Hippocampal formation (tissue), 2 donors: ENCODE data around the gene TNNT3.
"Not testable (repeated sequence)": the region's sequence is repeated elsewhere in the genome, so short reads cannot be mapped to it uniquely, and the experiment has no call there.

ENCODE experiments used
- DNase-seq, 2 donors: peaks; one replicate each; lab custom pipeline; 2025; lab: John Stamatoyannopoulos, UW

TNNT3 gene

GRCh38 chr11:1935156-1936071 lies 15.9 kb downstream of the TNNT3 start:
- no peak for DNase-seq

DNA sequence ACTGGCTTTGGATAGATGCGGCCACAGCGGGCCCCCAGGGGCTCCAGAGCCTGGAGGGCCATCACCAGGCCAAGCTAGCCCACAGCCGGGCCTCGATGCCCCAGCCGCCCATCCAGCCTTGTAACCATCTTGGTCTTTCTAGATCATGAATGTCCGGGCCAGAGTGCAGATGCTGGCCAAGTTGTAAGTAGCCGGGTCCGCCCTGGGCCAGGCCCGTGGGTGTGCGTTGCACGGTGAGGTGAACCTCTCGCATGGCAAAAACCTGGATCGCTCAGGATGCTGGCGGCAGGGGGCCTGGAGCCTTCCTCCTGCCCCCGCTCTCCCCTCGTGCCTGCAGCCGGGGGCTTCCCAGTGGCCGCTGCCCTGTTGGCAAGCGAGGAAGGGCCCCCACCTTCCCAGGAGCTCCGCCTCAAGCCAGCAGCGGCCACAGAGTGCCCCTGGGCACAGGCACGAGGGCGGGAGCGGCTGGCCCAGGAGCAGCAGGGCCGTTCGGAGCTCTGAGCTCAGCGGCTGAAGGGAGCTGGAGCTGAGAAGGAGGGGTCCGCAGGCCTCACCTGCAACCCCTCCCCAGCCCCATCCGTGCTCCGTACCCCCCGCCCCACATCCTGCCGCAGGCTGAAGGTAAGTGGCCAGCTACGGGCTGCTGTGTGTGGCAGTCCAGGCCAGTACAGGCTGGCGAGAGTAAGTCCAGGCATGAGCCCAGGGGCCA lies 16.7 kb downstream of the TNNT3 start:
- no peak for DNase-seq

DNA sequence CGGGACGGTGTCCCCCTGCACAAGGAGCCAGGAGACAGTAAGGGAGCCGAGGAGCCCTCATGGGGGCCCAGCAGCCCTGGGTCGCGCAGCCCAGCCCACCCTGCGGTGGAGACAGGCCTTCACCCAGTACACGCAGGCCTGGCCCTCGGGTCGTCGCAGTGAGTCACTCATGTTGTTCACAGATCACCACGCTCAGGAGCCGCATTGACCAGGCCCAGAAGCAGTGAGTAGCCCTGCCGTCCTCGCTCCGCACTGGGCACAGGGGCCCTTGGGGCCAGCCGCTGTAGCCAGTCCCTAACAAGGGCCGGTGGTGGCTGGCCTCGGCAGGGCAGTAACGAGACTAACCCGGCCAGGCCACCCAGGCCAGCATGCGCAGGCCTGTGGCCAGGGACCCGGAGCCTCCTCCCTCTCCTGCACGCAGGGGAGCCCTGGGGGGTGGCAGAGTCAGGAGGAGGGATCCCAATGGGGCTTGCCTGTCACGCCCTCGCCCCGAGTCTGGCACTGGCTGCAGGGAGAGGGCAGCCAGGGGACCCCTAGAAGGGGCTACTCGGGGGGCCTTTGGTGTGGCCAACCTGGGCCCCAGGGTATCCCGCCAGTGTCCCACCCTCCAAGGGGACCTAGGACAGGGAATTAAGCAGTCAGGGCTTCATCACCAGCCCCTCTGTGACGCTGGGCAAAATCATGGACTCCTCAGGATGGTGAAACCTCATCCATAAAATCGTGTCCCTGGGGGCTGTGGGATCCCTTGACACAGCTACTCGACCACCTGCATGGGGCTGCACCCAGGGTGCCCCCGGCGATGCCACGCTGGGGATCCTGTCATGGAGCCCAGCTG lies 17.5 kb downstream of the TNNT3 start:
- no peak for DNase-seq

- no peak for DNase-seq
Measured at GRCh38 chr11:1937616-1938342, 18.3 kb downstream of the TNNT3 start.

GRCh38 chr11:1938343-1939005 lies 19.0 kb downstream of the TNNT3 start:
- no peak for DNase-seq

GRCh38 chr11:1939006-1939625 lies 19.6 kb downstream of the TNNT3 start:
- DNase-seq: no peak

GRCh38 chr11:1939788-1940187 lies 20.3 kb downstream of the TNNT3 start:
- DNase-seq: not testable (repeated sequence)

DNA sequence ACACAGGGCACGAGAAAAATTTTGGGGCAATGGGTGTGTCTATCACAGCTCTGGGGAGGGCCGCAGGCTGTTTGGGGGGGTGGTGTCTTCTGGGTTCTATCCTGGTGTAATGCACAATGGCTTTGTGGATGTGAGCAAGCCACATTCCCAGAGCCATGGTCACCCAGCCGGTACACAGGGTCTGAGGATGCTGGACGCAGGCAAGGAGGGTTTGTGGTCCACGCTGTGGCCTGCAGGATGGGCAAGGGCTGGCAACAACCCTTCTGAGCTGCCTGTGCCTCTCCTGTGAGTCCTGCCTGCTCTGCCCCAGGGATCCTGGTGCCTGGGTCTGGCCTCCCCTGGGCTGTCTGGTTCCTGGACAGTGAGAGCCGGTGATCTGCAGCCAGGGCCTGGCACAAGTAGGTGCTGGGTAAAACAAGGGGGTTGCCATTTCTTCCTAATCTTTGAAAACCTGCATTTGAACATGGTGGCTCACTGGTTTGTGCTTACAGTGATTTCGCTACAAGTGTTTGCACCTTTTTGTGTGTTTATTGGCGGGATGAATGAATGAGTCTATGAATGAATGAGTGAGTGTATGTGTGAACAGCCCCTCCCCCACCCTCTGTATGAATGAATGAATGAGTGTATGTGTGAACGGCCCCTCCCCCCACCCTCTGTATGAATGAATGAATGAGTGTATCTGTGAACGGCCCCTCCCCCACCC lies 23.2 kb downstream of the TNNT3 start:
- DNase-seq: no peak

GRCh38 chr11:1943576-1943975 lies 24.1 kb downstream of the TNNT3 start:
- no peak for DNase-seq

- no peak for DNase-seq
Measured at GRCh38 chr11:1943977-1944376, 24.5 kb downstream of the TNNT3 start.

GRCh38 chr11:1946812-1947484 lies 27.4 kb downstream of the TNNT3 start, which contains the start of gene MRPL23:
MRPL23 (plus strand) TSS chr11:1947332; CDS start chr11:1947363, 31 bp downstream.
- no peak for DNase-seq

DNA sequence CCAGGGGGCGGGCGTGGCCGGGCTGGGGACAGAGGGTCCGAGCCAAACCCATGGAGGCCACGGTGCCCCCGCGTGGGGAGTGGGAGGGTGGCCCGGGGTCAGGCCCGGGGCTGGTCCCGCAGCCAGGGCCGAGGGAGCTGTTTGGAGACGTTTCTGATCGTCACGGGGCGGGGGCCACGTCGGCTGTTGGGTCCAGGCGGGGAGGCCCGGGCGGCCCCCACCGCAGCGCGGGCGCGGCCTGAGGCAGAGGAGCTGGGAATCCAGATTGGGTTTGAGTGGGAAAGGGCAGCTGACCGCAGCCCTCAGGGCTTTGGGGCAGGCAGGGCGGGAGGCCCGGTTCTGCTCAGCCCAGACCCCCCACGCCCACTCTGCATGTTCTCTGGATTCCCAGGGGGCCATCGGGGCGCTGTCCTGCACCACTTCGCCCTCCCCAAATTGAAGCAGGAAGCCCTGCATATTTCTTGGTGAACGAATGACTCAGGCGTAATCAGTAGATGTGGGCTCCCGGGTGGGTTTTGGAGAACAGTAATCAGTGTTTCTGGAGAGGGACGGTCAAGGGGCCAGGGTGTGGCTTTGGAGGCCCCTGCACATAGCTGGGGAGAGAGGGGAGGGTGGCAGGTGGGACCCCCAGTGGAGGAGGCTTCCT lies 28.2 kb downstream of the TNNT3 start:
- DNase-seq: no peak

GRCh38 chr11:1948389-1948788 lies 28.9 kb downstream of the TNNT3 start:
- DNase-seq: no peak

- DNase-seq: no peak
Measured at GRCh38 chr11:1949302-1949701, 29.8 kb downstream of the TNNT3 start.

- no peak for DNase-seq
Measured at GRCh38 chr11:1949922-1950321, 30.4 kb downstream of the TNNT3 start.

GRCh38 chr11:1952806-1953482 lies 33.4 kb downstream of the TNNT3 start:
- no peak for DNase-seq

DNA sequence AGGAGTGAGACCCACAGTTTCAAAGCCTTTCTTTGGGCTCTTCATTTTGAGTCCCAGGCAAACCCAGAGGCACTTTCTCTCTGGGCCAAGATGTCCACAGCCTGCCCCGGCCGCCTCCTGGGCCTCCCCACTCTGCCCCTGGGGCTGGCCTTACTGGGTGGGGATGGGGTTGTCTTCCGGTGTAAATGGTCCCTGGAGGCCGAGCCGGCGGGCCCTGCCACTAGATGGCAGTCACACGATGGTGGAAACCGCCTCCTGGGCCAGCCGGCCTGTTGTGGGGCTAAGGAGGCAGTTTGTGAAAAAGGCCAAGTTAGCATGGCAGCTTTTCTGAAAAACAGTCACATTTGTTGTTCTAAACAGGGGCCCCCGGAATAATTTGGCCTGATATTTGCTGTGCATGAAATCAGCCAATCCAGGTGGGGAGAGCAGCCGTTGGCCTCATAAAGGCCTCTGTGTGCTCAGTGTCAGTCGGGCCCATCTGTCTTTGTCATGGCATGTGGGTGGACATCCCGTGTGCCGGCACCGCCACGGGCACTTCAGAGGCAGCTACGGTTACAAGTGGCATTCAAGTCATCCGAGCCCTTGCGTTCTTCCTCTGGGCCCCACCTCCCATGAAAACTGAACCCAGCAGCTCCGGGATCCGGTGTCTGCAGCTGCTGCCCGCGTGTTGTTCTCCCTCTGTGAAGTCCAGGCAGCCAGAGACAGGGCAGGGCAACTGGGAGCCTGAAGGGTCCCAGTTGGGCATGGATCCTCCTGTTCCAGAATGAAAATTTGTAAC lies 34.2 kb downstream of the TNNT3 start:
- no peak for DNase-seq
